Measurements from ENCODE around the gene USP32.

USP32 gene

DNA sequence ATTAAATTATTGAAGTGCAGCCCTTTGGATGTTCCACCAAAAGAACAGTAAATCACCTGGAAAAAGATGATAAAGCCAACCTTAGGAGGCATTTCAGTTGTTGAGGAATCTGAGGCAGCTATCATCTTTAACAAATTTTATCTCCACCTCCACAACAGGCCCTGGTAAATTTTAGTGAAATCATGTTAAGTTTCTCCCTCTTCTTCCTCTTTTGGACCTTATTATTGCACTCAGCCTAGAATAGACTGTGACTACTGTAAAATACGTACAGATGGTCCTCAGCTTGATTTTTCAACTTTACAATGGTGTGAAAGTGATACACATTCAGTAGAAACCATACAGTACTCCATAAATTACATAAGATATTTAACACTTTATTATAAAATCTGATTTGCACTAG lies 90.3 kb downstream of the USP32 start:
- DNase-seq (ENCODE audit: low read depth, low spot score) = no peak
- in situ Hi-C loops (cut with HindIII; ENCODE audit: low sequenced_read_pairs) = no loop called here
- TF ChIP-seq, protein P1, sequence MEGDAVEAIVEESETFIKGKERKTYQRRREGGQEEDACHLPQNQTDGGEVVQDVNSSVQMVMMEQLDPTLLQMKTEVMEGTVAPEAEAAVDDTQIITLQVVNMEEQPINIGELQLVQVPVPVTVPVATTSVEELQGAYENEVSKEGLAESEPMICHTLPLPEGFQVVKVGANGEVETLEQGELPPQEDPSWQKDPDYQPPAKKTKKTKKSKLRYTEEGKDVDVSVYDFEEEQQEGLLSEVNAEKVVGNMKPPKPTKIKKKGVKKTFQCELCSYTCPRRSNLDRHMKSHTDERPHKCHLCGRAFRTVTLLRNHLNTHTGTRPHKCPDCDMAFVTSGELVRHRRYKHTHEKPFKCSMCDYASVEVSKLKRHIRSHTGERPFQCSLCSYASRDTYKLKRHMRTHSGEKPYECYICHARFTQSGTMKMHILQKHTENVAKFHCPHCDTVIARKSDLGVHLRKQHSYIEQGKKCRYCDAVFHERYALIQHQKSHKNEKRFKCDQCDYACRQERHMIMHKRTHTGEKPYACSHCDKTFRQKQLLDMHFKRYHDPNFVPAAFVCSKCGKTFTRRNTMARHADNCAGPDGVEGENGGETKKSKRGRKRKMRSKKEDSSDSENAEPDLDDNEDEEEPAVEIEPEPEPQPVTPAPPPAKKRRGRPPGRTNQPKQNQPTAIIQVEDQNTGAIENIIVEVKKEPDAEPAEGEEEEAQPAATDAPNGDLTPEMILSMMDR (IDR thresholded peaks at IDR 0.05; ENCODE audit: low read depth, low read length) = no peak
- no peak overlapping the region for H3K4me3 ChIP-seq (ENCODE audit: low read depth, low read length)

DNA sequence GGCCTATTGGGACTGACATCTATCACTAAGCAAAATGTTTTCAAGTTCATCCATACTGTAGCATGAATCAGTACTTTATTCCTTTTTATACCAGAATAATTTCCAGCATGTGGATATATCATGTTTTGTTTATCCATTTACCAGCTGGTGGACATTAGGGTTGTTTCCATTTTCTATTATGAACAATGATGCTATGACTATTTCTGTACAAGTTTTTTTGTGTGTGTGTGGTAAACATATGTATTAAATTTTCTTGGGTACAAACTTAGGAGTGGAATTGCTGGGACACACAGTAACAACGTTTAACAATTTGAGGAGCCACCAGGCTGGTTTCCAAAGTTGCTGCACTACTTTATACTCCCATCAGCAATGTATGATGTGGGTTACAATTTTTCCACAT lies 91.0 kb downstream of the USP32 start:
- TF ChIP-seq, protein P1 (IDR thresholded peaks at IDR 0.05; ENCODE audit: low read depth, low read length) = no peak
- H3K4me3 ChIP-seq (ENCODE audit: low read depth, low read length) = no peak overlapping the region
- in situ Hi-C loops (cut with HindIII; ENCODE audit: low sequenced_read_pairs) = no loop called here
- no peak for DNase-seq (ENCODE audit: low read depth, low spot score)

DNA sequence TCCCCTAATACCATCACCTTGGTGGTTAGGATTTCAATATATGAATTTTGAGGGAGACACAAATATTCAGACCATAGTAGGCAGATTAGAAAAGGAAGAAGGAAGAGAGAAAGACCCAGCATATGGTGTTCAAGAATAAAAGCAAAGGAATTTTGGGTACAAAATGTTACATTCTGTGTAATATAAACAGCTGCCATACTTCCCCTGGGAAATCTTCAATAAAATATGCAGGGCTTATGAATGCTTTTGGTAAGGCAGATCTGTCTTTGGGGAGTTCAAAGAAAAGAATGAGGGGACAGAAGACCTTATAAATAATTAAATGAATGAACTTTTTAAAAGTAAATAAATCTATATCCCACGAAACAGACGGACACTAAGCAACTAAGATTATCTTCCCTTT lies 91.9 kb downstream of the USP32 start:
- no peak overlapping the region for H3K4me3 ChIP-seq (ENCODE audit: low read depth, low read length)
- DNase-seq (ENCODE audit: low read depth, low spot score) = no peak
- TF ChIP-seq, protein P1 (IDR thresholded peaks at IDR 0.05; ENCODE audit: low read depth, low read length) = no peak
- in situ Hi-C loops (cut with HindIII; ENCODE audit: low sequenced_read_pairs) = no loop called here

DNA sequence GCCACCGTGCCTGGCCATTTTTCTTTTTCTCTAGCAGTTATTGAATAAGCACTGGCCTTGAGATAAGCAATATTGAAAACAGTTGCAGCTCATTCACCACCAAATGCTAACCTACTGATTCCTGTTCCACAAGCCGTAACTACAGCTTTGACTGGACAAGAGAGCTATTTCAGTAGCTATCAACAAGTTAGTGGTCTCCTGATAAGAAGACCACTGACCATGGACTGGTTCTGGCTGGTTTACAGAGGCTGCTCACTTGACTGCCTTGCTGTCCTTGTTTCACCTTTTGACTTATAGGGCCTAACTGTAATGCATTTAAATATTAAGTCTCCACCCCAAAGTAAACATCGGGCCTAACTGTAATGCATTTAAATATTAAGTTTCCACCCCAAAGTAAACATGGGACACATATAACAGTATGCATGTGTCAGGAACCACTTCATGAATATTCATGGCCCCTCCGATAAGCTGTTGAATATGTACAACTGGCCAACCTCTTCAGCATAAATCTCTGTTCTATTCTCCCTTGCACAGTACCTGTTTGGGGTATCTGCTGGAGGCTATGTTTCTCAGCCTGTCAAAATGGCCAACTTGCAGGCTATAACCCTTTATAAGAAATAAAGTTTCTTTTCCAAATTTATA lies 94.1 kb downstream of the USP32 start:
- in situ Hi-C loops (cut with HindIII; ENCODE audit: low sequenced_read_pairs) = no loop called here

DNA sequence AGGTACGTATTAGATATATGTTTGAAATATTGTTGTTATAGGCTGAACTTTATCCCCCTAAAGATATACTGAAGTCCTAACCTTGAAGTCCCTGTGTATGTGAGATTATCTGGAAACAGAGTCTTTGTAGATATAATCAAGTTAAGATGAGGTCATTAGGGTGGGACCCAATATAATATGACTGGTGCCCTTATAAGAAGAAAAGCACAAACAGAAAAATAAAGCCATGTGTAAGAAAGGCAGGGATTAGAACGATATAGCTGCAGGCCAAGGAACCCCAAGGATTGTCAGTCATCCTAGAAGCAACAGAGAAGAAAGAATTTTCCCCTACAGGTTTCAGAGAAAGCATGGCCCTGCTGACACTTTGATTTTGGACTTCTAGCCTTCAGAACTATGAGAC lies 95.8 kb downstream of the USP32 start:
- no peak overlapping the region for H3K4me3 ChIP-seq (ENCODE audit: low read depth, low read length)
- TF ChIP-seq, protein P1 (IDR thresholded peaks at IDR 0.05; ENCODE audit: low read depth, low read length) = no peak
- in situ Hi-C loops (cut with HindIII; ENCODE audit: low sequenced_read_pairs) = no loop called here
- no peak for DNase-seq (ENCODE audit: low read depth, low spot score)

More for the DNA sequence above, 94.1 kb downstream of the USP32 start:
- no peak overlapping the region for H3K4me3 ChIP-seq (ENCODE audit: low read depth, low read length)
- TF ChIP-seq, protein P1 (IDR thresholded peaks at IDR 0.05; ENCODE audit: low read depth, low read length) = no peak
- no peak for DNase-seq (ENCODE audit: low read depth, low spot score)

DNA sequence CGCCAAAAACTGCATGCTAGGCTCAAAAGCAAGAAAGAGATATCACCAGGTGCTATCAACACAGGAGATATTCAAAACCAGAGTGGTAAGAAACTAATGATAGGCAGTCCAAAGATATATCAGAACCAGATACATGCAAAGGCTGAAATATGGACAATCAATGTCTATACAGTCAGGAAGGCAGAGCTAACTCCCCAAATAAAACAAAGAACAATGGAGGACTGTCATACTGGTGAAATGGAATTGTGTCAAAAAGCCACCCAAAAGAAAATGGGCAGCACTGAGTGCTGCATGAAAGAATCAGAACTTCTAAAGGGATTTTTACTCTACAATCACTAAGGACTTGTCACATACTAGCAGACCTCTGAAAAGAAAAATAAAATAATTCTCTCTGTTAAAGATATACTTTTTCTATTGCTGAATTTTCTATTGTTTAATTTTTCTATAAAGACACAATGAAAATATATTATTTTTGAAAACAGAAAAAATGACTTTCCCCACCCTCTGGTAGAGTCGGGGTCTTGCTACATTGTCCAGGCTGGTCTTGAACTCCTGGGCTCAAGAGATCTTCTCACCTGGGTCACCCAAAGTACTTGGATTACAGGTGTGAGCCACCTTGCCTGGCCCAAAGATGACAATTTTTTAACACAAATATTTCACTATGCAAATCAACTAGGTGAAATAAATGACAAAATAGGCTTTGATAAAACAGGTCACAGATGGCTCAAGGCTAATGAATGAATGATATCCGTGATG lies 98.2 kb downstream of the USP32 start:
- TF ChIP-seq, protein P1 (IDR thresholded peaks at IDR 0.05; ENCODE audit: low read depth, low read length) = no peak
- in situ Hi-C loops (cut with HindIII; ENCODE audit: low sequenced_read_pairs) = no loop called here
- no peak overlapping the region for H3K4me3 ChIP-seq (ENCODE audit: low read depth, low read length)
- no peak for DNase-seq (ENCODE audit: low read depth, low spot score)

Measured in astrocyte of the spinal cord (primary cell).